Lower leg skin (tissue), 4 donors: ENCODE measurements around the gene METTL21A. TPM values are rescaled to one million over a fixed set of nuclear protein-coding genes. Genes with fewer than 3 reads are reported as not detected.

Experiments
- DNase-seq, 2 donors: peaks; one replicate each; pipeline ENCODE4 v3.0.0-alpha.2; 2019; ENCODE audit warnings: low spot score in 2 of 2
- H3K4me3 ChIP-seq: fragments of 200-600 bp; sonication (generic); 2 replicates; pipeline ENCODE4 v1.5.1; 2017; ENCODE audit warnings: mild to moderate bottlenecking, low read depth; ENCODE audit not compliant: poor library complexity, severe bottlenecking
- CTCF ChIP-seq, 3 donors: fragments of 450-650 bp; IDR thresholded peaks; one replicate each; pipeline ENCODE4 v1.5.1; 2016; ENCODE audit warnings: antibody characterized with exemption in 3 of 3, mild to moderate bottlenecking in 3 of 3, moderate library complexity in 2 of 3
- POLR2A ChIP-seq, 2 donors: fragments of 450-650 bp; IDR thresholded peaks; one replicate each; pipeline ENCODE4 v1.6.1; 2016 to 2017; ENCODE audit warnings: antibody characterized with exemption in 2 of 2, mild to moderate bottlenecking in 1 of 2, moderate library complexity in 1 of 2
- WGBS, 2 donors: methylation state at CpG; one replicate each; pipeline ENCODE4 v1.1.5; 2018; 5-methylcytosine and 5-hydroxymethylcytosine counted together
- intact Hi-C: fragments of 100-400 bp; cut with DNase I; formaldehyde crosslinking; loops from one replicate; pipeline ENCODE4 v1.15.0; 2023; ENCODE audit warnings: low total_unique reads
- total RNA-seq, 4 donors: library from RNA; depleted of rRNA; stranded (reverse); fragments of >200 nt; gene quantifications; one replicate each; pipeline ENCODE4 v1.1.0, GENCODE V29; 2016

METTL21A gene
- total RNA-seq, 4 donors from 2014 or later: 4.5 to 18.4 (median 10.2) TPM

- no peak for TF ChIP-seq CTCF (IDR thresholded peaks at IDR 0.05)
- TF ChIP-seq POLR2A (IDR thresholded peaks at IDR 0.05): no peak
- no peak for DNase-seq
Measured at GRCh38 chr2:207567671-207568070, 57.5 kb downstream of the METTL21A start.

GRCh38 chr2:207565736-207566500 is 59.3 kb downstream of the METTL21A start:
- no peak overlapping the region for H3K4me3 ChIP-seq
- intact Hi-C loops: no loop called here
- TF ChIP-seq POLR2A (IDR thresholded peaks at IDR 0.05): no peak
- TF ChIP-seq CTCF (IDR thresholded peaks at IDR 0.05): no peak
- 83 to 84% methylated on average over 7 of the region's 7 CpGs for WGBS, 2 donors
- no peak for DNase-seq

More at GRCh38 chr2:207567671-207568070, 57.5 kb downstream of the METTL21A start:
- intact Hi-C loops: no loop called here
- H3K4me3 ChIP-seq: no peak overlapping the region

Other genes with a start within 250 kb of the METTL21A start
- 10 to 100 TPM; 31.9 to 73.0 (median 46.9) TPM for gene CREB1, start 95.4 kb downstream of the METTL21A start, total RNA-seq
- 10 to 100 TPM in 1 of 4 donors, 1 to 10 TPM in 3; 2.2 to 10.1 (median 3.6) TPM for gene CCNYL1, start 86.2 kb upstream of the METTL21A start, total RNA-seq
- gene FZD5, start 144.5 kb upstream of the METTL21A start, total RNA-seq: 1 to 10 TPM; 2.6 to 4.5 (median 3.0) TPM